Common myeloid progenitor, CD34-positive (primary cell): ENCODE measurements around the gene AUTS2.

ENCODE experiments used
- CTCF ChIA-PET: fragments of 350-600 bp; sonication (Branson Sonifier 250); formaldehyde crosslinking; loops from one replicate; lab custom pipeline; 2021; ENCODE audit warnings: antibody characterized with exemption; lab: Charles Lee
- POLR2A ChIA-PET: fragments of 350-600 bp; sonication (Branson Sonifier 250); formaldehyde crosslinking; loops from one replicate; lab custom pipeline; 2021; ENCODE audit warnings: antibody characterized with exemption; lab: Charles Lee
- DNase-seq, 3 donors: peaks; one replicate each; pipeline versions ENCODE4 v3.0.0 to v3.0.0-alpha.2; 2013
- H3K27ac ChIP-seq, 2 experiments: 1 replicate in 1 of 2; 2 replicates in 1 of 2; pipeline ENCODE4 v1.7.0; 2013; ENCODE audit warnings: inconsistent platforms in 2 of 2, low read length in 2 of 2, mild to moderate bottlenecking in 2 of 2, low read depth in 1 of 2, moderate library complexity in 1 of 2; ENCODE audit not compliant: severe bottlenecking in 2 of 2, insufficient read depth in 1 of 2, poor library complexity in 1 of 2
- H3K27me3 ChIP-seq, 5 experiments: replicated peaks in 2 of 5; 1 replicate in 3 of 5; 2 replicates in 2 of 5; pipeline versions ENCODE4 v1.6.1 to v1.7.0; 2013; ENCODE audit warnings: low read length in 4 of 5, mild to moderate bottlenecking in 2 of 5, moderate library complexity in 2 of 5, inconsistent platforms in 1 of 5; ENCODE audit not compliant: insufficient read depth in 5 of 5, control insufficient read depth in 4 of 5
- H3K36me3 ChIP-seq, 4 experiments: 1 replicate in 2 of 4; 2 replicates in 2 of 4; pipeline versions ENCODE4 v1.6.1 to v1.7.0; 2013; ENCODE audit warnings: low read length in 3 of 4, control low read depth in 1 of 4, mild to moderate bottlenecking in 1 of 4; ENCODE audit not compliant: control insufficient read depth in 4 of 4, insufficient read depth in 4 of 4
- H3K4me1 ChIP-seq, 4 experiments: 1 replicate in 3 of 4; 2 replicates in 1 of 4; pipeline versions ENCODE4 v1.6.1 to v1.7.1; 2013; ENCODE audit warnings: low read length in 3 of 4, mild to moderate bottlenecking in 3 of 4, control low read depth in 1 of 4, inconsistent platforms in 1 of 4, moderate library complexity in 1 of 4; ENCODE audit not compliant: control insufficient read depth in 4 of 4, insufficient read depth in 4 of 4; ENCODE audit errors: control extremely low read depth in 1 of 4
- H3K4me3 ChIP-seq, 7 experiments: 1 replicate in 4 of 7; 2 replicates in 3 of 7; pipeline versions ENCODE4 v1.5.1 to v1.7.0; 2013; ENCODE audit warnings: mild to moderate bottlenecking in 7 of 7, low read length in 6 of 7, moderate library complexity in 6 of 7, inconsistent platforms in 2 of 7, low read depth in 2 of 7, control low read depth in 1 of 7; ENCODE audit not compliant: insufficient read depth in 4 of 7, control insufficient read depth in 1 of 7; ENCODE audit errors: extremely low read depth in 1 of 7
- H3K9me3 ChIP-seq, 5 experiments: 1 replicate in 4 of 5; 2 replicates in 1 of 5; pipeline versions ENCODE4 v1.6.1 to v1.7.1; 2013; ENCODE audit warnings: low read length in 4 of 5, mild to moderate bottlenecking in 2 of 5, inconsistent platforms in 1 of 5, low read depth in 1 of 5, moderate library complexity in 1 of 5; ENCODE audit not compliant: control insufficient read depth in 4 of 5, insufficient read depth in 2 of 5; ENCODE audit errors: control extremely low read depth in 1 of 5
- WGBS: methylation state at CpG from one replicate; pipeline ENCODE4 v1.1.5; 2013; ENCODE audit not compliant: insufficient coverage; 5-methylcytosine and 5-hydroxymethylcytosine counted together

The AUTS2 gene

GRCh38 chr7:70622936-70623335 is 1024.7 kb downstream of the AUTS2 start:
- POLR2A ChIA-PET: no interaction called here
- Histone ChIP-seq H3K4me1 (no peaks in the 10 kb centered on the region), H3K27me3 (no peaks in the 10 kb centered on the region), H3K9me3 (no peaks in the 10 kb centered on the region), H3K4me3 (no peak overlapping the region), H3K36me3 (no peaks in the 10 kb centered on the region), H3K27ac (no peak overlapping the region)
- no peak for DNase-seq
- WGBS: 100% methylated on average over 2 of the region's 5 CpGs
- CTCF ChIA-PET: no interaction called here

- no peaks in the 10 kb centered on the region for H3K36me3 ChIP-seq
- no peaks in the 10 kb centered on the region for H3K9me3 ChIP-seq
- no peak overlapping the region for H3K27ac ChIP-seq
- H3K27me3 ChIP-seq: no peaks in the 10 kb centered on the region
- H3K4me3 ChIP-seq: no peak overlapping the region
- 90% methylated on average over 2 of the region's 5 CpGs for WGBS
- ChIA-PET CTCF (no interaction called here), POLR2A (no interaction called here)
- H3K4me1 ChIP-seq: no peaks in the 10 kb centered on the region
- no peak for DNase-seq
Observed at GRCh38 chr7:70624500-70625103, 1026.3 kb downstream of the AUTS2 start.

GRCh38 chr7:70627461-70627860 is 1029.2 kb downstream of the AUTS2 start:
- H3K9me3 ChIP-seq: no peaks in the 10 kb centered on the region
- H3K36me3 ChIP-seq: no peaks in the 10 kb centered on the region
- H3K4me1 ChIP-seq: no peaks in the 10 kb centered on the region
- 90% methylated on average over 5 of the region's 6 CpGs for WGBS
- no peaks in the 10 kb centered on the region for H3K27me3 ChIP-seq
- CTCF ChIA-PET: no interaction called here
- no peak overlapping the region for H3K4me3 ChIP-seq
- no peak overlapping the region for H3K27ac ChIP-seq
- DNase-seq: no peak
- POLR2A ChIA-PET: no interaction called here

- CTCF ChIA-PET: no interaction called here
Observed at GRCh38 chr7:70630440-70630817, 1032.2 kb downstream of the AUTS2 start.

GRCh38 chr7:70630818-70631457 is 1032.7 kb downstream of the AUTS2 start:
- POLR2A ChIA-PET: no interaction called here
- Histone ChIP-seq H3K27ac (no peak overlapping the region), H3K36me3 (no peaks in the 10 kb centered on the region), H3K27me3 (no peaks in the 10 kb centered on the region), H3K4me3 (no peak overlapping the region), H3K4me1 (no peaks in the 10 kb centered on the region), H3K9me3 (no peaks in the 10 kb centered on the region)
- 95% methylated on average over 28 of the region's 28 CpGs for WGBS
- CTCF ChIA-PET: no interaction called here
- DNase-seq: no peak

More at GRCh38 chr7:70630440-70630817, 1032.2 kb downstream of the AUTS2 start:
- H3K36me3 ChIP-seq: no peaks in the 10 kb centered on the region
- no peak overlapping the region for H3K27ac ChIP-seq
- no peaks in the 10 kb centered on the region for H3K9me3 ChIP-seq
- 90% methylated on average over 4 of the region's 7 CpGs for WGBS
- POLR2A ChIA-PET: no interaction called here
- no peak for DNase-seq
- H3K4me3 ChIP-seq: no peak overlapping the region
- H3K4me1 ChIP-seq: no peaks in the 10 kb centered on the region
- no peaks in the 10 kb centered on the region for H3K27me3 ChIP-seq

GRCh38 chr7:70631718-70632117 is 1033.4 kb downstream of the AUTS2 start:
- Histone ChIP-seq H3K27me3 (no peaks in the 10 kb centered on the region), H3K9me3 (no peaks in the 10 kb centered on the region), H3K4me1 (no peaks in the 10 kb centered on the region), H3K27ac (no peak overlapping the region), H3K4me3 (no peak overlapping the region), H3K36me3 (no peaks in the 10 kb centered on the region)
- ChIA-PET CTCF (no interaction called here), POLR2A (no interaction called here)
- 93% methylated on average over 9 of the region's 9 CpGs for WGBS
- no peak for DNase-seq

GRCh38 chr7:70632400-70632799 is 1034.1 kb downstream of the AUTS2 start:
- ChIA-PET POLR2A (no interaction called here), CTCF (no interaction called here)
- no peaks in the 10 kb centered on the region for H3K27me3 ChIP-seq
- 80% methylated on average over 5 of the region's 5 CpGs for WGBS
- no peak for DNase-seq
- H3K36me3 ChIP-seq: no peaks in the 10 kb centered on the region
- H3K4me3 ChIP-seq: no peak overlapping the region
- no peaks in the 10 kb centered on the region for H3K4me1 ChIP-seq
- no peak overlapping the region for H3K27ac ChIP-seq
- no peaks in the 10 kb centered on the region for H3K9me3 ChIP-seq
